IPS-18c (cell line): Measurements from ENCODE around the gene SSH3.

Source experiments
- H3K4me3 ChIP-seq: 2 replicates; pipeline ENCODE4 v1.7.0; 2013; ENCODE audit warnings: low read depth, mild to moderate bottlenecking, low read length, moderate library complexity; ENCODE audit not compliant: insufficient read depth
- H3K9me3 ChIP-seq: one replicate; pipeline ENCODE4 v1.6.1; 2013; ENCODE audit warnings: mild to moderate bottlenecking, low read length, moderate library complexity; ENCODE audit not compliant: control insufficient read depth, insufficient read depth

Gene SSH3

DNA sequence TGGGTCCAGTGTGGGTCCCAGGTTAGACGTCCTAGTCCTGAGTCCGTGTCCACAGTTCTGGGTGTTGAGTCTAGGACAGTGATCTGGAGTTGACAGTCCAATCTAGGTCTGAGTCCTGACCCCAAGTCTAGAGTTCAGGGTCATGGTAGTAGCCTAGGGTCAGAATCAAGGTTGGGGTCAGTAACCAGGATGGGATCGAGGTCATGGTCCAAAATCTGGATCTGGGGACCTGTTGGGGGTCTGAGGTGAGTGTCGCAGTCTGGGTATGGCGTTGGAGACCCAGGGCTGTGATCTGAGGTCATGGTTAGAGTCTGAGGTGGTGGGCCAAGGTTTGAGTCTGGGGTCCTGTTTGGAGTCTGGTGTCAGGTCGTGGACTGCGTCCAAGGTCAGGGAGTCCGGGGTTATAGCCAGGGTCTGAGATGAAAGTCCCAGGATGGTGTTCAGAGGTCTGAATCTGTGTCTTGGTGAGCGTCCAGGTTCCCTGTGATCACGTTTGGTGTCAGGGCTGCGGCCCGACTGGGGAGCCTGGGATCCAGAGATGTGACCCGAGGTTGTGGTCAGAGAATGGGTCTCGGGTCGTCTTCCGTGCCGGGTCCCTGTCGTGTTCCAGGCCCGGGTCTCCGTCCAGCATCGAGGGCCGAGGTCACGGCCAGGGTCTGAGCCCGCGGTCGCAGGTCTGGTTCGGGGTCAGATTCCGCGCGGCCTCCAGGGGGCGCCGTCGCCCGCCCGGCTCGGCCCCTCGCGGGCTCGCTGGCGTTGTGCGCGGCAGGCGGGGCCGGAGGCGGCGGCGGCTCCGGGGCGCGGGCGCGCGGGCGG, 37.5 kb upstream of the SSH3 start:
- no peaks in the 10 kb centered on the region for H3K9me3 ChIP-seq
- no peak overlapping the region for H3K4me3 ChIP-seq

DNA sequence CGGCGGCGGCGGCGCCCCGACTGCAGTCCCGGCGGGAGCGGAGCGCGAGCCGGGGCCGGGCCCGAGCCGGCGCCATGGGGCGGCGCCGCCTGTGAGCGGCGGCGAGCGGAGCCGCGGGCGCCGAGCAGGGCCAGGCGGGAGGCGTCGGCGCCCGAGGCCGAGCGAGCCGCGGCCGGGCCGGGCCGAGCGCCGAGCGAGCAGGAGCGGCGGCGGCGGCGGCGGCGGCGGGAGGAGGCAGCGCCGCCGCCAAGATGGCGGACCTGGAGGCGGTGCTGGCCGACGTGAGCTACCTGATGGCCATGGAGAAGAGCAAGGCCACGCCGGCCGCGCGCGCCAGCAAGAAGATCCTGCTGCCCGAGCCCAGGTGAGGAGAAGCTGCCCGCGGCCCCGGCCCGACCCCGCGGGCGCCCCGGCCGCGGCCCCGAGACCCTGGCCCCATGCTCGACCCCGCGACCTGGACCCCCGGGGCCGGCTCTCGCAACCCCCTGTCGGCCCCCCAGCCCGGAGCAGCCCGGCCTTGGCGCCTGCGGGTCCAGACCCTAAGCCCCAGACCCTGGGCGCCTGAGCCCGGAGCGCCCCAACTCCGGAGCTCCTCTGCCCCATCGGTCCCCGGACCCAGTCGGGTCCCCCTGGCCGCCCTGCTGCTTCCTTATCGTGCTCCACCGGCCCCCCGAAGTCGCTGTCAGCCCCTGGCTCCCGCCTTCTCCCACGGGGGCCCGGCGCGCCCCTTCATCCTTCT, 36.7 kb upstream of the SSH3 start, which contains the start of gene GRK2:
GRK2 (plus strand) TSS at position 25 of the 739 bp plus-strand sequence; CDS start at position 252, 227 bp downstream.
- Histone ChIP-seq H3K4me3 (peak within 1 kb of the TSS; percentile 72), H3K9me3 (no peaks in the 10 kb centered on the region)

DNA sequence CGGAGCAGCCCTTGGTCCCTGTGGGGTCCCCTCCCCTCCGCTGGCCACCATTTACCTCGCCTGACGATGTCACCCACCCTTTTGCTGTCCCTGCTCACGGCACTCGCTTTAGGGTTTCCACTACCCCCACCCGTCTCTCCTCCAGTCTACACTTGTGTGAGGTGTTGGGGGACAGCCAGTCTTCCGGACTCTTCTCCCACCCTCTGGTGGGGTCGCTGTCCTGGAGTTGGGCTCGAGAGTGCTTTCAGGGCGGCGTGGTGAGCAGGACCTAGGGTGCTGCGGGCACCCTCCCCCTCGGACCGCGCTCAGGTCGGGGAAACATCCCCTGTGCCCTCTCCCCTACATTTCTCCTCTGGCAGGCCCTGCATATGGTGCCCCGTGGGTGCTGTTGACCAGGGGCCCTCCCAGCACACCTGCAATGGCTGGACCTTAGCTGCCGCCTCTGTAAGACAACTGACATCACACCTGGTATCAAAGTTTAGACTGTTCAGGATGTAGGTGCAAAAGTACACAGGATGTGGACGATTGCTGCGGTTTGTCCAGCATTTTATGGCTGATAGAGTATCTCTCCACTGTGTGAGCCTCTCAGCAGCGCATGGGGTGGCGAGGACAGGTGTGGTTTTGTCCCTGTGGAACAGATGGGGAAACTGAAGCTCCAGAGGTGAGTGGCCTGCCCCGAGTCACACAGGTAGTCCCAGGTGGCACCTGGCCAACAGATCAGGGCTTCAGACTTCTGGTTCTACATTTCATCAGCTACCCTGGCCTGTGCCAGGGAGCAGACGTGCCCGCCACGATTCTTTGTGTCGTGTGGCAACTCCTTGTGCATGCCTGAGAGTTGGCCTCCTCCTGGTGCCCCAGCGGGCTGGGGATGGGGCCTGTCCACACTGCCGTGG, 35.9 kb upstream of the SSH3 start:
- peak overlapping the region; percentile 72 for H3K4me3 ChIP-seq
- H3K9me3 ChIP-seq, result no peaks in the 10 kb centered on the region

DNA sequence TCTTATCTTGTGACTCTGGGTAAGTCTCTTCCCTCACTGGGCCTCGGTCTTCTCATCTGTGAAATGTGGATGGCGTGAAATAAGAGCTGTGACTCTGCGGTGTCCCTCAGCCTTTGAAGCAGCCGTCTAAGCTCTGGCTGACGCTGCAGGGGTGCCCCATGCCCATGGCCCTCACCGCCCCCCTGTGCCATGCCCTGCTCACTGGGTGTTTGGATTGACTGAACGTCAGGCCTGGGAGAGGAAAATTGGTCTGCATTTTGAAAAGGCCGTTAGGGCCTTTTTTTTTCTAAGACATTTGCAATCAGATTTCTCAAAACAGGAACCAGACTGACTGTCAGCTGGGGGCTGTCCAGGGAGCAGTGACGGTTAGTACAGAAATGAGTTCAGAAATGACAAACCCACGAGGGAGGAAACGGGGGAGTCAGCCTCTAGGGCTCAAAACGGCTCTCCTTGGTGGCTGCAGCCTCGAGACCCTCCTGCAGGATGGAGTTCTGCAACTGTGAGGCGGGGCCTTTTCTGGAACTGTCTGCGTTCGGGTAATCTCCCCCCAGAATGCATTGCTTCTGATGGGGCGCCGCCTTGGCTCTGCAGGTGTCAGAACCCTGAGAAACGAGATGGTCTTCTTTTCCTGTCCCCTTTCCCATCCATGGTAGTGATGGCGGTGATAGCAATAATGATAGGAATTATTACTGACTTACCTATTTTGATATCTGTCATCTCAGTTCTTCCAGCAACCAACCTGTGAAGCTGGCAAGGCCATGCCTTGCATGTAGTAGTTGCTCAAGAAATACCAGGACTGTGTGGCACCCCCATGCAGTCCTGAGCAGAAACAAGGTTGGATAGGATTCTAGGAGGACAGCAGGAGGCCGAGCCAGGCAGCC, 35.0 kb upstream of the SSH3 start:
- Histone ChIP-seq H3K4me3 (no peak overlapping the region; the same call in 1 of the 2 replicates), H3K9me3 (no peaks in the 10 kb centered on the region)

DNA sequence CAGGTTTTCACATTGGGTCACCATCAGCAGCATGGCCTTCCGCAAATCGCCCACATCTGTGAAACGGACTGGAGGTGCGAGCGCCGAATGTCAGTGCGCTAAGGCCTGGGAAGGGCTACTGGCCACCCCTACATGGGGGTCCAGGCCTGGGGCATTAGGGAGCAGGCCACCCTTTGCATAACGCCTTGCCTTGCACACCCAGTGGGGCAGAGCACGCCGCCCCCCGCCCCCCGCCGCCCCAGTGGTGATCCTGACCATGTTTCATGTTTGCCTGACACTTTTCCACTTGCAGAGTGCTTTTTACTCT, 34.4 kb upstream of the SSH3 start:
- Histone ChIP-seq H3K4me3 (no peak overlapping the region), H3K9me3 (no peaks in the 10 kb centered on the region)

DNA sequence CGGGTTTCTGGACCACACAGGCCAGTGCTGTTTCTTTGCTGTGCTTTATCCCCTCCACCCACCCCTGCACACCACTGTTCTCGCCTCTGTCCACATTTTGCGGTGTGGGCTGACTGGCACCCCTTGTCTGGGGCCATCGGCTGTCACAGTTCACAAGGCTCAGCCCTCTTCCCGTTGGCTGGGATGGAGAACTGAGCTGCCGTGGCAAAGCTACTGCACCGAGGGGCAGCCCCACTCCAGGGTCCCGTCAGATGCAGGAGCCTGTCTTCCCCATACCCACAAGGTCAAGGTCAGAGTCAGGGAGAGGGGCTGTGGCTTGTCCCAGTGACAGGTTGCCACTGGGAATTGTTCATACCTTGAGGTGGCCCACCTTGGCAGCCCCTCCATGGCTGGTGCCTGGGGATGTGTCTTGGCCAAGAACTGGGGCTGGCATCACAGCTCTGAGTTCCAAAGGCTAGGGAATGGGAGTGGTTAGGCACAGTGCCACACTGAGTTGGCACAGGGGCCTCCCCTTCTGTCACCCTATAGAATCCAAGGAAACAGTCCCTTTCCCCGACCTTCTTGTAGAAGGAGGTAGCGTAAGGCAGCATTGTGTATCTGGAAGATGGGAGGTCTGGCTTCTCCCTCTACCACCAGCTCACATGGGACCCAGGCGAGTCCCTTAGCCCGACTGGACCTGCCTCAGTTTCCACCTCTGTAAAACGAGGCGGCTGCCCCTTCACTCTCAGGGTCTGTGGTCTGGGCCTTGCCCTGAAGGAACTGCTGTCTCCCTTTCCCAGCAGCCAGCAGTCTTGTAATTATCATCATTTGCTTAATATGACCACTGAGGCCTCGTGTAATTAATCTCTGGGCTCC, 33.7 kb upstream of the SSH3 start:
- Histone ChIP-seq H3K9me3 (no peaks in the 10 kb centered on the region), H3K4me3 (peak overlapping the region; percentile 28; the same call in 1 of the 2 replicates)

DNA sequence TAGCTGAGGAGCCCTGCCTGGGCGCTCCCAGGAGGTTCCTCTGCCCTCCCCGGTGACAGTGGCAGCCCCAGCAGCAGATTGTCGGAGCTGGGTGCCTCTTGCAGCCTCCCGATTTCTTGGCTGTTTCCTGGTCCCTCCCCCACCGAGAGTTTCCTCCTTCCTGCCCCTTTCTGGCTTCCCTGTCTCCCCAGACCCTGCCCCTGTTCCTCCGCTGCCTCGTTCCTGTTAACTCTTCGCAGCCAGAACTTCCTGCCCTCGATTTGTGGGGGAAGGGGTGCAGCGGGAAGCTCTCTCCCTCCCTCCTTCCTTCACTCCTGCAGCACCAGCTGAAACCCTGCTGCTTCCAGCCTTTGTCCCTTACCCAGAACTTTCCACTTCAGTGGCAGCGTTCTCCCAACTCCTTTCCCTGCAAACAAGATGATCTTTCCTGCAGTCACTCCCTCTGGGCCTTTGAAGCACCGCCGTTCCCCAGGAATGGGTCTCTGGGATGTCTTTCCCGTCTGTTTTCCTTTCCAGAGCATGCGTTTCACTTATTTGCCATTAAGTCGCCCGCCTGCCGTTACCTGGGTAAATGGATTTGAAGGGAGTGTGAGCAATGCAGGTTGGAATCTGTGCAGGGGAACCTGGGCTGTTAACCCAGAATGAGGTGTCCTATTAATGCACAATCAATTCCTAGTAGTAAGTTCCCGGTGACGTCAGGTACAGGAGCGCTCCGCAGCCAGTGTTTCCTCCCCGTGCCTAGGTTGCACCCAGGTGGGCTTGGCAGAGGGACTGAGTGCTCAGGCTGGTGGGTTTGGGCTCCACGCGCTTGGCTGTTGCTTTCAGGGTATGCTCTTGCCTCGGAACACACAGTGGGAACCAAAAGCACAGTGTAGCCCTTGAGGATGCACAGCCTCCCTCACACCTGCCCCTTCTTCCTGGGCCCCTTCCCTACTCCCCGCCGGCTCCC, 32.8 kb upstream of the SSH3 start:
- no peaks in the 10 kb centered on the region for H3K9me3 ChIP-seq
- H3K4me3 ChIP-seq, result no peak overlapping the region

DNA sequence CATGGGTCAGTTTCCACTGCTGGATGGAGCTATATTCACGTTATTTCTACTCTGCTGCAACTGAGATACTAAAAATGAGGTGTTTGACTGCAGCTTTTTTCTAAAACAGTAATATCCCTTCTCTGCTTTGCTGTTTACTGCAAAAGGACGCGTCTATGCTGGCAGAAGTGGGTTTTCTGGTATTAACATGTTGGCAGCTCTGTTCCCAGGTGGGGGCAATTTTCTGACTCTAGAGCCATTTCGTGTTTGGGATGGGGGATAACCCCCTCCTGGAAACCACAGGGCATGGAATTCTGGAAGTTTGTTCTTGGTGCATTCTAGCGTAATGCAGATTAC, 32.2 kb upstream of the SSH3 start:
- no peaks in the 10 kb centered on the region for H3K9me3 ChIP-seq
- H3K4me3 ChIP-seq, result no peak overlapping the region

DNA sequence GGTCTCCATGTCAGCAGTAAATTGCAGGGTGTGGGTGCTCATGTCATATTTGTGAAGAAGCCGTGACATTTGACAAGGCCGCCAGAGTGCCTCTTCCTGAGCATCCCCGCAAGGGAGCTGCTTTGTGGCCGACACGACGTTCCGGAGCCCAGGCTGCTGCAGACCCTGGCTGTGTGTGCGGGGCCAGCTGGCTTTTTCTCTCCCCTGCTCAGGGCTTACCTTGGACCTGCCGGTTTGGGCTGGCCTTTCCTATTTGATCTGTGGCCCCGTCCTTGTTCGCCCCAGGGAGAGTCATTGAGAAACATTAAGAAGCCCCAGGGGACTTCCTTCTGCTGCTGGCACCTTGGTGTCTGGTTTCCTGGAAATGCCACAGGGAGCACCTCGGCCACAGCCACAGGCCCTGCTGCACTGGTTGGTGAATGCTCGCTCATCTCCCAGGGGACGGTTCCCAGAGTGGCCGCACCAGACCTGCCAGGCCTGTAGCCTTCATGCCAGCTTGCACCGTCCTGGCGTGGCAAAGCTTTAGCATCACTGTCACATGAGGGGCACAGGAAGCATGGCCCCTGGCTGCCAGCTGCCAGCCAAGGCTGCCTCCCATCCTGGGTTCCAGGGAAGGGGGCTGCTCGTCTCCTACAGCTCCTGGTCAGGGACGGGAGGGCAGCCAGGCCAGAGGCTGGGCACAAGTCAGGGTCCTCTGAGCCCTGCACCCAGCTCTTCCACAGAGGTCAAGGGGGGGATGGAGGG, 31.6 kb upstream of the SSH3 start:
- no peaks in the 10 kb centered on the region for H3K9me3 ChIP-seq
- no peak overlapping the region for H3K4me3 ChIP-seq

DNA sequence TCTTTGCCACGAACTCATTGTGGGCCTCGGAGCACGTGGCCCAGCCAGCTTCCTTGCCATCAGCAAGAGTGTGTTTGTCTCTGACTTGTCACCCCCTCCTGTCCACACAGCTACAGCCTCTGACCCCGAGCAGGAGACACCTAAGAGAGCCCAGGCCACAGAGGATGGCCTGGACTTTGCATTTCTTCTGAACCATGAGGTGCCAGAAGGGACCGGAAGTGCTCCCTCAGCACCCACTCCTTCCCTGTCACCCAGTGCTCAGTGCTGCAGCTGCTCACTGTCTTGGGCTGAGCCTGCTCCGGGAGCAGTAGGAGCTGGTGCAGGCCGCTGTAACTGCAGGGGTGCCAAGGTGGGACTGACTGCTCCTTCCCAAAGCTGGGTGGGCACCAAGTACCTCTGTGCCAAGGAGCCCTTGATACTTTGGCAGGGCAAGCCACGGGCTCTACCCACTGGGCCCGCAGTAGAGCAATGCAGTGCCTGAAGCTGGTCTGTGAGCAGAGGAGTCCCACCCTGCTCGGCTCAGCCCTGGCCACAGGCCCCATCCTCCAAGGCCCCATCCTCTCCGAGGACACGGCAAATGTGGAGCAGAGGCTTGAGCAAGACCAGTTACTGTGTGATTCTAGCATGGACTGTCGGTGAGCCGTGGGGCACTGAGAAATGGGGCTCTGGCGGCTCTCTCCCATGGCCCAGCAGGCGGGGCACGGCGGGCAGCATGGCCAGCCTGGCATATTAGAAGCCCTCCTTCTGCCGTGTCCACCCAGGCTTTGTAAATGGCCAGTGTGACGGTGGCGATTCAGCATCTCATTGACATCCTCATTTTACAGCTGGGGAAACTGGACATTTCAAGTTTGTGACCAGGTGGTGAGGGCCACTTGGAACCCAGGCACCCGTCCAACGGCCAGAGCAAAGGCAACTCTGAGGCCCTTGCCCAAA, 30.7 kb upstream of the SSH3 start:
- Histone ChIP-seq H3K9me3 (no peaks in the 10 kb centered on the region), H3K4me3 (no peak overlapping the region)

DNA sequence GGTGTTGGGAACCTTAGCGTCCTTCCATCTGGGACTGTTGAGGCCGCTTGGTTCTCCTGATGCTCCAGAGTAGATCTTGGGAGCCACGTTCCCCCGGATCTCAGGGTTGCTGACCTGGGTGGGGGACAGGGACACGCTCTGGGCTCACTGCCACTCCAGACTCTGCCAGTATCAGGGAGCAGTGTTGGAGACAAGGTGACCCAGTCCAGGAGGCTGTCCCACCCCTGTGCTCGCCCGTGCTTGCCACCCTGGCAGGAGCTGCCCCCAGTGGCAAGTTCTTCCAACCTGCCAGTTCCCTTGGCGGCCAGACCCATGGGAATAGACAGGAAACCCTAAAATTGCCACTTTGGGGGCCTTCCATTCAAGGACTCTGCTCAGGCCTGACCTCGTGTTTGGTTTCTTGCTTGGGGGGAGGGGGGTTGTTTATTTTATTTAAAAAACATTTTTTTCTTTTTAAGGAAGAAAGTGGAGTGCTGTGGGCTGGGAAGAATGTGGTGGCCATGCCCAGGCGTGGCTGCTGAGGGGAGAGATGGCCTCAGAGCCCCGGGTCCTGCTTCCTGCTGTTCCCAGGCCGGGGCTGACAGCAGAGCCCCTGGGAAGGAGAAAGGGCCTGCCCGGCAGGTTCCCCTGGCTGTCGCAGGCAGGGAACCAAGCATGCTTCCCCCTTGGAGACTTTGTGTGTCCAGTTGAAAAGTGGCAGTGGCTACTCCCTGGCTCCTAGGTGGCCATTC, 29.9 kb upstream of the SSH3 start:
- Histone ChIP-seq H3K9me3 (no peaks in the 10 kb centered on the region), H3K4me3 (no peak overlapping the region)

DNA sequence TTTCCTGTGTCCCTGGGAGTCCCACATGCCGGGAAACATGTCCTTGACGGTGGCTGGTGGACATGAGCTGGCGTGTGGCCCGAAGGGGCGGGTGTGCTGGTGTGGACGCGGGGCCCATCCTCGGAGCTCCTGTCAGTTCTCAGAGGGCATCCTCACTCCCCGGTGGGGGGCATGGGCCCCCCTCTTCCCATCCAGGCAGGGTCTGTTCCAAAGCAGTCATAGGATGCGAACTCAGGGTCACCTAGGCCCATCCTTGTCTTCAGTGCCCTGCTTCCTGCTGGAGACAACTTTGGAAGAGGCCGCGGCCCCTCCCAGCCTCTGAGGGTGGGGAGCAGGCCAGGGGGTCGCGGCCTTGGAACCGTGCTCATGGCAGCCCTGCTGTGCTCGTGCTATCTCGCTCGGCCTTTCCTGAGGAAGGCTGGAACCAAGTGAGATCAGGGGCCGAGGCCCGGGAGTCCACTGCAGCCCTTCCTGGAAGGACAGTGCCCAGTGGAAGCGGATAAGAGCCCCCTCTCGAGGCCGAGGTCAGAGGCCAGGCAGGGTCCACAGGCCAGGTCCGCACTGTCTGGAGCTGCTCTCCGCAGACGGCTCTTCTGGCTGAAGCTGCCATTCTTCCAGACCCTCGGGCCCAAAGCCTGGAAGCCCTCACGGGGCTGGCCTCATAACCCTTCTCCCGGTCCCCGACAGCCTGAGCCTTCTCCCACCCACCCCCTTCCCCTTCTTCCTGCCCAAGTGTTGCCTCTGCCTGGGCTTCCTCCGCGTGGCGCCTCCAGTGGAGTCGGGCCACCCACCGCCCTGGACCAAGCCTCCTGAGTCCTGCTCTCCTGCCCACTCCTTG, 28.3 kb upstream of the SSH3 start:
- Histone ChIP-seq H3K4me3 (no peak overlapping the region), H3K9me3 (no peaks in the 10 kb centered on the region)
